Measurements from ENCODE around the gene CTIF. TPM values are rescaled to one million over a fixed set of nuclear protein-coding genes. Genes with fewer than 3 reads are reported as not detected.

CTIF gene
- total RNA-seq, 3 donors from 2014 or later = 13.2 to 50.3 (median 19.6) TPM

DNA sequence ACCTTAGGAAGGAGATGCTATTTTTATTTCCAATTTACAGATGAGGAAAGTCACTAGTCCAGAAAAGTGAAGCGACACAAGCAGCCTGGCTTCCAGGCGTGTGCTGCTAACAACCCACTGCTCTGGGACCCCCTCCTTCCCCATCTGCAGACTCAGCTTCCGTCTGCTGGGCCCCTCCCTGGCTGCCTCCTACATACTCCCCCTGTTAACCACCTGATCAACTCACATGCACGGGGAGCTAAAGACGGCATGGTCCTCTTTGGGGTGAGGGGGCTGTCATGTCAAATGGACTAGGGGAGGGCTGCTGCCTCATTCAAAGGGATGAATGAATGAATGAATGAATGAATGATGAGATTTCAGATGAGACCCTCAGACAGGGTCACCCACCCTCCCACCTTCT, 184.2 kb downstream of the CTIF start:
- Histone ChIP-seq H3K4me1 (ENCODE audit: low read depth) (no peaks in the 10 kb centered on the region), H3K36me3 (ENCODE audit: low read depth) (no peaks in the 10 kb centered on the region), H3K4me3 (no peak overlapping the region), H3K9me3 (no peaks in the 10 kb centered on the region)
- TF ChIP-seq, protein P1, sequence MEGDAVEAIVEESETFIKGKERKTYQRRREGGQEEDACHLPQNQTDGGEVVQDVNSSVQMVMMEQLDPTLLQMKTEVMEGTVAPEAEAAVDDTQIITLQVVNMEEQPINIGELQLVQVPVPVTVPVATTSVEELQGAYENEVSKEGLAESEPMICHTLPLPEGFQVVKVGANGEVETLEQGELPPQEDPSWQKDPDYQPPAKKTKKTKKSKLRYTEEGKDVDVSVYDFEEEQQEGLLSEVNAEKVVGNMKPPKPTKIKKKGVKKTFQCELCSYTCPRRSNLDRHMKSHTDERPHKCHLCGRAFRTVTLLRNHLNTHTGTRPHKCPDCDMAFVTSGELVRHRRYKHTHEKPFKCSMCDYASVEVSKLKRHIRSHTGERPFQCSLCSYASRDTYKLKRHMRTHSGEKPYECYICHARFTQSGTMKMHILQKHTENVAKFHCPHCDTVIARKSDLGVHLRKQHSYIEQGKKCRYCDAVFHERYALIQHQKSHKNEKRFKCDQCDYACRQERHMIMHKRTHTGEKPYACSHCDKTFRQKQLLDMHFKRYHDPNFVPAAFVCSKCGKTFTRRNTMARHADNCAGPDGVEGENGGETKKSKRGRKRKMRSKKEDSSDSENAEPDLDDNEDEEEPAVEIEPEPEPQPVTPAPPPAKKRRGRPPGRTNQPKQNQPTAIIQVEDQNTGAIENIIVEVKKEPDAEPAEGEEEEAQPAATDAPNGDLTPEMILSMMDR (IDR thresholded peaks at IDR 0.05) = no peak
- DNase-seq (no peak), ATAC-seq (no peak)
- intact Hi-C loops (cut with DNase I, micrococcal nuclease) = no loop called here

DNA sequence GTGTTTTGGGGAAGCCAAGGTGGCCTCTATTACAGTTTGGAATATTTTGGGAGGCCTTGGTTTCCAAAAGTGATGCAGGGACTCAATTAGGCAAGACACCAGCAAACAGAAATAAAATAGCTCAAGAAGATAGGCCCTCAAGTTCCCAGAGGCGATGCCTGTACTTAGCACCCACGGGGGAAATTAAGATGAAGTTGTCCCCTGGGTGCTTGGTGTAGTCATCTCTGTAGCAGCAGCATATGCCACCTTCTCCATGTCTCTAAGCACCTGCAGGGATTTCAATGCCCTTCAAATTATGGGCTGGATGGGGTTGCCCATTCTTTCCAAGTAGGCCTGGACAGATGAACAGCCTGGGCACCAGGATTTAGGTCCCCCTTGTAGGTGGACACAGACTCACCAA, 185.0 kb downstream of the CTIF start:
- DNase-seq (no peak), ATAC-seq (no peak)
- Histone ChIP-seq H3K4me3 (no peak overlapping the region), H3K36me3 (ENCODE audit: low read depth) (no peaks in the 10 kb centered on the region), H3K9me3 (no peaks in the 10 kb centered on the region), H3K4me1 (ENCODE audit: low read depth) (no peaks in the 10 kb centered on the region)
- TF ChIP-seq, protein P1 (IDR thresholded peaks at IDR 0.05) = no peak
- intact Hi-C loops (cut with DNase I, micrococcal nuclease) = no loop called here

DNA sequence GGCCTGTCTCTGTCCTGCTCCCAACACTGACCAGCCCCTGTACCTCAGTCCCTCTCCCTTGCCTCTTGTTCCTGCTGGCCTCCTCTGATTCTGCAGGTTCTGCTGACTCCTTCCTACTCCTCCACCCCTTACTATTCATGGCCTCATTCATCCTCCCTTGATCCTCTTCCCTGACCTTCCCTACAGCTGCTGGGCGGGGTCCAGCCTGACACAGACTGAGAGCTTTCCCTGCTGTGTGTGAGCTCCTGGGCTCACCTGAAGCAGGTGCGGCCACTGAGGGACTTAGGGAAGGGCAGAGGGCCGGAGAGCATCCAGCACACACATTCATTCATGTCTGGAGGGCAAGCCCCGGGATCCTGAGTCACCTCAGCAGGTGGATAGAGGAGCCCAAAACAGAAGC, 185.6 kb downstream of the CTIF start:
- intact Hi-C loops (cut with DNase I, micrococcal nuclease) = no loop called here
- Histone ChIP-seq H3K36me3 (ENCODE audit: low read depth) (no peaks in the 10 kb centered on the region), H3K9me3 (no peaks in the 10 kb centered on the region), H3K4me3 (no peak overlapping the region), H3K4me1 (ENCODE audit: low read depth) (no peaks in the 10 kb centered on the region)
- peak; percentile 67 for ATAC-seq
- TF ChIP-seq, protein P1 (IDR thresholded peaks at IDR 0.05) = no peak
- DNase-seq = peak in 2 of 3 donors; percentile 24 to 50

DNA sequence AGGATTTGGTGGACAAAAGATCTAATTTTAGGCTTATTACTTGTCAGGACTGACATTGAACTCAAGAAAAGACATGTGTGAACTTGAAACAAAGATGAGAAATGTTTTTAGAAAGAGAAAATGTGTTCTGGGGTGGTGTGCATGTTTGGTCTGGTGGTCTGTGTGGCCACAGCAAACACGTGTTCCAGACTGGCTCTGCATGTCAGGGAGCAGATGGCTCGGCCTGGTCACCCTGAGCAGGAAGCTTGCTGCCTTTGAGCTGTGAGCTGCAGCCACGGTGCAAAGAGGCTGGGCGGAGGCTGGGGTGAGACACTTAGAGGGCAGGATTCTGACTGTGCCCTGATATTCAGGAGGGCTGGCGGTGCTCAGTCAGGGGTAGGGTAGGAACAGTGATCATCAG, 186.1 kb downstream of the CTIF start:
- no peaks in the 10 kb centered on the region for H3K36me3 ChIP-seq (ENCODE audit: low read depth)
- no peak for ATAC-seq
- H3K4me3 ChIP-seq = no peak overlapping the region
- no peak for DNase-seq
- intact Hi-C loops (cut with DNase I, micrococcal nuclease) = no loop called here
- H3K4me1 ChIP-seq (ENCODE audit: low read depth) = no peaks in the 10 kb centered on the region
- H3K9me3 ChIP-seq = no peaks in the 10 kb centered on the region
- TF ChIP-seq, protein P1 (IDR thresholded peaks at IDR 0.05) = no peak

DNA sequence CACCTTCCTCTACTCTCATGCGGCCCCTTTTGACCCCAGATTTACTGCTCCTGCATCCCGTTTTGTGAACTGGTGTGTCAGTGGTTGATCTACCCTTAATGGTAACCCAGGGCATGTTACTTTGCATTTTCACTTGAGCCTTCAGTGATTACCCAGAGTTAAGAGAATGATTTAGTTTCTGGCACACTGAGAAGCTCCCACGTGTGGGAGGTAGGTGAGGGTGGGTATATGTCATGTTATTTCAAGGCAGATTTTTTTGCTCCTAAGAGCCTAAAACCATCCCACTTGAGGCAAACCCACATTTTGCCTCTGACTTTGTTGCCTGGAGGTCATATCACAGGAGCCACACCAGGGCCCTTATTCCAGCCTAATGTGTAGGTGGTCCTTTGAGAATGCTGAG, 186.7 kb downstream of the CTIF start:
- TF ChIP-seq, protein P1 (IDR thresholded peaks at IDR 0.05) = no peak
- H3K4me3 ChIP-seq = no peak overlapping the region
- ATAC-seq = no peak
- intact Hi-C loops (cut with DNase I, micrococcal nuclease) = no loop called here
- no peaks in the 10 kb centered on the region for H3K9me3 ChIP-seq
- H3K4me1 ChIP-seq (ENCODE audit: low read depth) = no peaks in the 10 kb centered on the region
- DNase-seq = no peak
- no peaks in the 10 kb centered on the region for H3K36me3 ChIP-seq (ENCODE audit: low read depth)

DNA sequence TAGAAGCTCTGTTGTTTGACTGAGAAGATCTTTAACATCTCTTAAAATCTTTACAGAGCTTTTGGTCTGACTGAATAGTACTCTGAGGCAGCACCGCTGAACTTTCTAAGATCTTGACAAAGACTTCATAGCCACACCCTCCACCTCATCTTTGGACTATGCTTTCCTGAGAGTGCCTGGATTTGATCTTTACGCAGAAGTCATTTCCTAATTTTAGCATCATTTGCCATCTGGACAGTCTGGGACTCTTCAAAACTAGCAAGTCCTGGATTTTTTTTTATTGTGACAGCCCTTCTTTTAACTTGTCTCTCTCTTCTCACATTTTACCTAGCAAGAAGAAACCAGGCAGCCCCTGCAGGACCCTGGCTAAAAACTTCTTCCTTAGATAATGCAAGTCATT, 188.8 kb downstream of the CTIF start:
- Histone ChIP-seq H3K36me3 (ENCODE audit: low read depth) (no peaks in the 10 kb centered on the region), H3K4me3 (no peak overlapping the region), H3K9me3 (no peaks in the 10 kb centered on the region), H3K4me1 (ENCODE audit: low read depth) (no peaks in the 10 kb centered on the region)
- DNase-seq (no peak), ATAC-seq (peak; percentile 24)
- intact Hi-C loops (cut with DNase I, micrococcal nuclease) = no loop called here
- TF ChIP-seq, protein P1 (IDR thresholded peaks at IDR 0.05) = no peak

Measured in mucosa of descending colon (tissue), 3 donors.